IPS-11a (cell line): ENCODE data around the gene PVR.
"Not testable (repeated sequence)": the region's sequence is repeated elsewhere in the genome, so short reads cannot be mapped to it uniquely, and the experiment has no call there.

Experiments used
- H3K4me3 ChIP-seq: one replicate; pipeline ENCODE4 v1.5.1; 2013; ENCODE audit warnings: low read depth, low read length, control low read depth

The PVR gene

GRCh38 chr19:44698492-44699201 lies 54.9 kb downstream of the PVR start, which contains the start of gene CEACAM16:
CEACAM16 (plus strand) TSS chr19:44699151; CDS start chr19:44701457, 2,306 bp downstream.
- no peak within 1 kb of the TSS for H3K4me3 ChIP-seq

GRCh38 chr19:44700547-44700946 lies 56.8 kb downstream of the PVR start:
- H3K4me3 ChIP-seq = no peak overlapping the region

- H3K4me3 ChIP-seq = no peak overlapping the region
Measured at GRCh38 chr19:44701228-44701627, 57.5 kb downstream of the PVR start.

- H3K4me3 ChIP-seq = no peak overlapping the region
Measured at GRCh38 chr19:44702551-44703176, 59.0 kb downstream of the PVR start.

- no peak overlapping the region for H3K4me3 ChIP-seq
Measured at GRCh38 chr19:44703336-44704078, 59.8 kb downstream of the PVR start.

- H3K4me3 ChIP-seq = no peak overlapping the region
Measured at GRCh38 chr19:44704982-44705381, 61.3 kb downstream of the PVR start.

- no peak overlapping the region for H3K4me3 ChIP-seq
Measured at GRCh38 chr19:44705502-44706010, 61.8 kb downstream of the PVR start.

- H3K4me3 ChIP-seq = no peak overlapping the region
Measured at GRCh38 chr19:44706506-44707236, 63.0 kb downstream of the PVR start.

- H3K4me3 ChIP-seq = no peak overlapping the region
Measured at GRCh38 chr19:44707794-44708193, 64.1 kb downstream of the PVR start.

GRCh38 chr19:44708940-44709339 lies 65.2 kb downstream of the PVR start:
- H3K4me3 ChIP-seq = no peak overlapping the region

GRCh38 chr19:44709434-44710266 lies 65.9 kb downstream of the PVR start:
- not testable (repeated sequence) for H3K4me3 ChIP-seq

- no peak overlapping the region for H3K4me3 ChIP-seq
Measured at GRCh38 chr19:44710483-44710882, 66.8 kb downstream of the PVR start.

GRCh38 chr19:44712864-44713515 lies 69.3 kb downstream of the PVR start:
- no peak overlapping the region for H3K4me3 ChIP-seq
